ENCODE data around the gene LHFPL5.

DNA sequence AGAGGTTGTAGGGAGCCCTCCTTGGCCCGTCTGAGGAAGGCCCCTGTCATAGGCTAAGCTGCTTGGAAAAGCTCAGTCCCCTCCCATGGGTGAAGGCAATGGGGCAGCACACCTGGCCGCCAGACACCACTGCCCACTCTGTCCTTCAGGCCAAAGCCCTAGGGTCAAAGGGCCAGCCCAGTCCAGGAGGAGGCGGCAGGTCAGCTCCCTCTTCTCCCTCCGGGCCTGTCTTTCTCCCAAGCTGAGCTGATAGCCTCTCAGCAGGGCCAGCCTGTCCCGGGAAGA is 33.9 kb upstream of the LHFPL5 start:
- TF ChIP-seq TBP (IDR thresholded peaks at IDR 0.05; ENCODE audit: low read depth, low read length) = no peak
- TF ChIP-seq SP4 (IDR thresholded peaks at IDR 0.05; ENCODE audit: low read length) = no peak
- TF ChIP-seq EP300 (IDR thresholded peaks at IDR 0.05; ENCODE audit: borderline replicate concordance in 1 of 2, low read depth in 2 of 2, low read length in 2 of 2) = no peak
- TF ChIP-seq, protein P1, sequence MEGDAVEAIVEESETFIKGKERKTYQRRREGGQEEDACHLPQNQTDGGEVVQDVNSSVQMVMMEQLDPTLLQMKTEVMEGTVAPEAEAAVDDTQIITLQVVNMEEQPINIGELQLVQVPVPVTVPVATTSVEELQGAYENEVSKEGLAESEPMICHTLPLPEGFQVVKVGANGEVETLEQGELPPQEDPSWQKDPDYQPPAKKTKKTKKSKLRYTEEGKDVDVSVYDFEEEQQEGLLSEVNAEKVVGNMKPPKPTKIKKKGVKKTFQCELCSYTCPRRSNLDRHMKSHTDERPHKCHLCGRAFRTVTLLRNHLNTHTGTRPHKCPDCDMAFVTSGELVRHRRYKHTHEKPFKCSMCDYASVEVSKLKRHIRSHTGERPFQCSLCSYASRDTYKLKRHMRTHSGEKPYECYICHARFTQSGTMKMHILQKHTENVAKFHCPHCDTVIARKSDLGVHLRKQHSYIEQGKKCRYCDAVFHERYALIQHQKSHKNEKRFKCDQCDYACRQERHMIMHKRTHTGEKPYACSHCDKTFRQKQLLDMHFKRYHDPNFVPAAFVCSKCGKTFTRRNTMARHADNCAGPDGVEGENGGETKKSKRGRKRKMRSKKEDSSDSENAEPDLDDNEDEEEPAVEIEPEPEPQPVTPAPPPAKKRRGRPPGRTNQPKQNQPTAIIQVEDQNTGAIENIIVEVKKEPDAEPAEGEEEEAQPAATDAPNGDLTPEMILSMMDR (IDR thresholded peaks at IDR 0.05; ENCODE audit: control extremely low read depth in 1 of 3, insufficient read depth in 1 of 3, low read depth in 1 of 3, low read length in 3 of 3) = no peak
- TF ChIP-seq EZH2 (IDR thresholded peaks at IDR 0.05; ENCODE audit: low read depth, low read length, severe bottlenecking) = no peak
- no peak for TF ChIP-seq PHF8 (conservative IDR thresholded peaks at IDR 0.05; ENCODE audit: low read depth, low read length)
- TF ChIP-seq SIX5 (IDR thresholded peaks at IDR 0.05; ENCODE audit: low read depth, low read length) = no peak
- TF ChIP-seq ZNF274 (IDR thresholded peaks at IDR 0.05; ENCODE audit: borderline replicate concordance, extremely low read depth, low read length) = no peak
- no peak for TF ChIP-seq POLR2A (IDR thresholded peaks at IDR 0.05; ENCODE audit: control extremely low read depth in 1 of 2, low read depth in 2 of 2, low read length in 2 of 2)
- TF ChIP-seq GTF2F1 (IDR thresholded peaks at IDR 0.05; ENCODE audit: borderline replicate concordance, low read depth, low read length) = no peak
- no peak for TF ChIP-seq GABPA (IDR thresholded peaks at IDR 0.05; ENCODE audit: borderline replicate concordance, insufficient read depth, low read length)
- TF ChIP-seq SIN3A (conservative IDR thresholded peaks at IDR 0.05 in 1 of 2, IDR thresholded peaks at IDR 0.05 in 1 of 2; ENCODE audit: low read depth in 1 of 2, low read length in 2 of 2) = no peak
- no peak for TF ChIP-seq POLR2AphosphoS5 (IDR thresholded peaks at IDR 0.05; ENCODE audit: low read depth, low read length)
- TF ChIP-seq JUN (IDR thresholded peaks at IDR 0.05; ENCODE audit: low read depth, low read length) = no peak

Measured in H1 (cell line).